Stimulated activated naive CD8-positive, alpha-beta T cell treated with anti-CD3 and anti-CD28 coated beads, Interleukin-15, Interleukin-2, amounts not matched to agents 100 ng/mL and 50 ng/mL, for 24 hours (primary cell): ENCODE data around the gene COX7A1.
"Not testable (repeated sequence)": the region's sequence is repeated elsewhere in the genome, so short reads cannot be mapped to it uniquely, and the experiment has no call there.

Experiments used
- H3K27ac Mint-ChIP-seq: one replicate; pipeline ENCODE4 v1.8.0; 2021; ENCODE audit warnings: mild to moderate bottlenecking, mixed read lengths
- H3K27me3 Mint-ChIP-seq: one replicate; pipeline ENCODE4 v1.8.0; 2021; ENCODE audit warnings: mixed read lengths
- H3K36me3 Mint-ChIP-seq: one replicate; pipeline ENCODE4 v1.8.0; 2021; ENCODE audit warnings: low read depth, mixed read lengths
- H3K4me1 Mint-ChIP-seq: one replicate; pipeline ENCODE4 v1.8.0; 2021; ENCODE audit warnings: low read depth, mixed read lengths
- H3K4me3 Mint-ChIP-seq: one replicate; pipeline ENCODE4 v1.8.0; 2021; ENCODE audit warnings: mild to moderate bottlenecking, mixed read lengths
- H3K9me3 Mint-ChIP-seq: one replicate; pipeline ENCODE4 v1.8.0; 2021; ENCODE audit warnings: mixed read lengths

COX7A1 gene

DNA sequence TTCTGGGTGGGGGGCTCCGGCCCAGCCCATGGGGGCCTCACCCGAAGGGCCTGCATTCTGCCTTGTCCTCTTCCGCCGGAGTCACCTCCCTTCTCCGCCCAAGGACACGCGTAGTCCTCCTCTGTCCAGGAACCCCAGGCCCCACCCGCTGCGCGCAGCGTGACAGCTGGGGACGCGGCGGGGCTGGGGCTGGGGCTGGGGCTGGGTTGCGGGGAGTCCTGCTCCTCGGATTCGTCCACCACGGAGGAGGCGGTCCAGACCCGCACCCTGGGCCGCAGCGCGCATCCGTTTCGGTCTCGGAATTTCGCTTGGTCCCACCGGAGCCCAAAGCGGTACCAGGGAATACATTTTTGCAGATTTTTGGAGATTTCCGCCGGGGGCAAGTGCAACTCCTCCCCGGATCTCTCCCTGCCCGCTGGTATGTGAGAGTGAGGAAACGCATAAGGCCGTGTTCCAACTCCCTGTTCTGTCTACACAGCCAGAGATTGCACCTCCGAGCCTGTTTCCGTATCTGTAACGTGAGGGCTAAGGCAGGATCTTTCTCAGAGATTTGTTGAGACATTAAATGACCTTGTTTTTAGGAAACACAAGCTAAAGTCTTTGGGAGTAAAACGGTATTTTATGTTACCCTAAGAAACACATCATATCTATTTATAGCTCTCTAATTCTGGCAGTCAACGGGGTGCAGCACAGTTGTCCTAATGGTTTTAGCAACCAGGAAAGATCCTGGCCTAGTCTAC lies at the start of gene COX7A1:
Gene COX7A1 (minus strand): TSS at position 96 of the 740 bp plus-strand sequence. CDS start 40 bp downstream, at position 56.
- Mint-ChIP-seq H3K9me3 (no peaks in the 10 kb centered on the region), H3K36me3 (peaks cover 27% of the 10 kb centered on the region), H3K27ac (no peak within 1 kb of the TSS), H3K4me3 (no peak within 1 kb of the TSS), H3K4me1 (no peaks in the 10 kb centered on the region), H3K27me3 (no peaks in the 10 kb centered on the region)

DNA sequence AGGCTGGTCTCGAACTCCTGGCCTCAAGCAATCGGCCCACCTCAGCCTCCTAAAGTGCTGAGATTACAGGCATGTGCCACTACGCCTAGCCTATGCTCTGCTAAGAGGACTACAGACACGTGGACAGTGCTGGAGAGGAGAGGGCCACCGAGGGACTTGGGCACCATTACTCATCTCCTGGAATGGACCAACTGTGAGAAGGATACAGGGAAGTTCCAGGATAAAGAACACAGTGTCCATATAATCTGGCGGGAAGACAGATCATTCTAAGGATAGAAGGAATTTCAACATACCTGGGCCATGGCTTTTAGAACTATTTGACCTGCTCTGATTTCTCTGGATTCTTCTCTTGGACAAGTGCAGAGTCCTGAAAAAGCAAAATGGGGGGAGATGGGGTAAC lies 49.4 kb upstream of the COX7A1 start:
- H3K4me1 Mint-ChIP-seq, result no peaks in the 10 kb centered on the region
- H3K27ac Mint-ChIP-seq, result no peak overlapping the region
- no peaks in the 10 kb centered on the region for H3K9me3 Mint-ChIP-seq
- H3K36me3 Mint-ChIP-seq, result peaks cover 4% of the 10 kb centered on the region
- H3K4me3 Mint-ChIP-seq, result no peak overlapping the region
- H3K27me3 Mint-ChIP-seq, result no peaks in the 10 kb centered on the region

DNA sequence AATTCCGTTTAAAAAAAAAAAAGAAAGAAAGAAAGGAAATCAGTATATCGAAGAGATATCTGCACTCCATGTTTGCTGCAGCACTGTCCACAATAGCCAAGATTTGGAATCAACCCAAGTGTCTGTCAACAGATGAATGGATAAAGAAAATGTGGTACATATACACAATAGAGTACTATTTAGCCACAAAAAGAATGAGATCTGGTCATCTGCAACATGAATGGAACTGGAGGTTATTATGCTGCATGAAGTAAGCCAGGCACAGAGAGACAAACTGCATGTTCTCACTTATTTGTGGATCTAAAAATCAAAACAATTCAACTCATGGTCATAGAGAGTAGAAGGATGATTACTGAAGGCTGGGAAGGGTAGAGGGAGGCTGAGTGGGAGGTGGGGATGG lies 45.9 kb upstream of the COX7A1 start:
- peaks cover 14% of the 10 kb centered on the region for H3K36me3 Mint-ChIP-seq
- H3K4me1 Mint-ChIP-seq, result no peaks in the 10 kb centered on the region
- H3K27ac Mint-ChIP-seq, result no peak overlapping the region
- H3K27me3 Mint-ChIP-seq, result no peaks in the 10 kb centered on the region
- H3K4me3 Mint-ChIP-seq, result no peak overlapping the region
- H3K9me3 Mint-ChIP-seq, result no peaks in the 10 kb centered on the region

DNA sequence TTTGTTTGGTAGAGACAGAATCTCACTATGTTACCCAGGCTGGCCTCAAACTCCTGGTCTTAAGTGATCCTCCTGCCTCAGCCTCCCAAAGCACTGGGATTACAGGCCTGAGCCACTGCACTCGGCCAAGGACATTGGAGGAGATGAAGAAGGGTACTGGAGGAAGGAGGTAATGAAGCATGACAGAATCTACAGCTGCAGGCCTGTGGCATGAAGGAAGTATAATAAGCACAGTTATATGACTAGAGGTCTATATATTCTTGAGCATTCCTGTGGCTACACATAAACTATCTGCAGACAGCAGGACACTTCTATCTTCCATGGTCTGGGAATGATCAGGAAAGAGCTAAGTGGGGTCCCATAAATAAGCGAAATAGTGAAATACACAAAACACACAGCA lies 44.0 kb upstream of the COX7A1 start:
- H3K4me1 Mint-ChIP-seq, result no peaks in the 10 kb centered on the region
- H3K27me3 Mint-ChIP-seq, result no peaks in the 10 kb centered on the region
- no peak overlapping the region for H3K27ac Mint-ChIP-seq
- no peaks in the 10 kb centered on the region for H3K9me3 Mint-ChIP-seq
- H3K4me3 Mint-ChIP-seq, result no peak overlapping the region
- H3K36me3 Mint-ChIP-seq, result peaks cover 20% of the 10 kb centered on the region

DNA sequence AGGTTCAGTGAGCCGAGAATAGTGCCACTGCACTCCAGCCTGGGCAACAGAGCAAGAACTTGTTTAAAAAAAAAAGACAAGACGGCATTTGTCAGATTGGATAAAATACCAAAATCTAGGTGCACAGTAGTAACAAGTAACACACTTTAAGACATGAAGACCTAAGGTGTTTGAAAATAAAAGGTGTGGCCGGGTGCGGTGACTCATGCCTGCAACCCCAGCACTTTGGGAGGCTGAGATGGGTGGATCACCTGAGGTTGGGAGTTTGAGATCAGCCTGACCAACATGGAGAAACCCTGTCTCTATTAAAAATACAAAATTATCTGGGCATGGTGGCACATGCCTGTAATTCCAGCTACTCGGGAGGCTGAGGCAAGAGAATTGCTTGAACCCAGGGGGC lies 34.5 kb upstream of the COX7A1 start:
- H3K4me3 Mint-ChIP-seq, H3K4me1 Mint-ChIP-seq, H3K9me3 Mint-ChIP-seq, H3K27ac Mint-ChIP-seq, H3K27me3 Mint-ChIP-seq: not testable (repeated sequence)
- peaks cover 20% of the 10 kb centered on the region for H3K36me3 Mint-ChIP-seq

DNA sequence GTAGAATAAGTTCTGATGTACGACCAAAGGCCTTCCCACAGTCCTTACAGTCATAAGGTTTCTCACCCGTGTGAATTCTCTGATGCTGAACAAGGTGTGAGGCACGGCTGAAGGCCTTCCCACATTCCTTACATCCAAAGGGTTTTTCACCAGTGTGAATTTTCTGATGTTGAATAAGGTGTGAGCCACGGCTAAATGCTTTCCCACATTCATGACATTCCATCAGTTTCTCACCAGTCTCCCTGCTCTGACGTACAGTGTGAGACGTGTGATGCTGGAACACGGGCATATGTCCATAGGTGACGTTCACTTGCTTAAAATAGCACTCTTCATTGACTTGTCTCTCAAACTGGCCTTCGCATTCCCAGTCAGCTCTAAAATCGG lies 31.0 kb upstream of the COX7A1 start:
- no peaks in the 10 kb centered on the region for H3K9me3 Mint-ChIP-seq
- H3K4me1 Mint-ChIP-seq, result no peaks in the 10 kb centered on the region
- peaks cover 16% of the 10 kb centered on the region for H3K36me3 Mint-ChIP-seq
- no peaks in the 10 kb centered on the region for H3K27me3 Mint-ChIP-seq
- H3K27ac Mint-ChIP-seq, result no peak overlapping the region
- no peak overlapping the region for H3K4me3 Mint-ChIP-seq

DNA sequence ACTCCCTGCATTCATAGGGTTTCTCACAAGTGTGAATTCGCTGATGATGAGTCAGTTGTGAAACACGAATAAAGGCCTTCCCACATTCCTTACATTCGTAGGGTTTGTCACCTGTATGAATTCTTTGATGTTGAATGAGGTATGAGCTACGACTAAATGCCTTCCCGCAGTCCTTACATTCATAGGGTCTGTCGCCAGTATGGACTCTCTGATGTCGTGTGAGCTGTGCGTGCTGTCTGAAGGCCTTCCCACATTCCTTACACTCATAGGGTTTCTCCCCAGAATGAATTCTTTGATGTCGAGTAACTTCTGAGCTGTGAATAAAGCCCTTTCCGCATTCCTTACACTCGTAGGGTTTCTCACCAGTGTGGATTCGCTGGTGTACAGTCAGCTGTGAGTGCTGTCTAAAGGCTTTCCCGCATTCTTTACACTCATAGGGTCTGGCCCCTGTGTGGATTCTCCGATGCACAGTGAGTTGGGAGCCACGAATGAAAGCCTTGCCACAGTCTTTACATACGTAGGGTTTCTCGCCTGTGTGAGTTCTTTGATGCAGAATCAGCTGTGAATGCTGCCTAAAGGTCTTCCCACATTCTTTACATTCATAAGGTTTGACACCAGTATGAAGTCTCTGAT lies 30.5 kb upstream of the COX7A1 start:
- H3K4me1 Mint-ChIP-seq, result no peaks in the 10 kb centered on the region

DNA sequence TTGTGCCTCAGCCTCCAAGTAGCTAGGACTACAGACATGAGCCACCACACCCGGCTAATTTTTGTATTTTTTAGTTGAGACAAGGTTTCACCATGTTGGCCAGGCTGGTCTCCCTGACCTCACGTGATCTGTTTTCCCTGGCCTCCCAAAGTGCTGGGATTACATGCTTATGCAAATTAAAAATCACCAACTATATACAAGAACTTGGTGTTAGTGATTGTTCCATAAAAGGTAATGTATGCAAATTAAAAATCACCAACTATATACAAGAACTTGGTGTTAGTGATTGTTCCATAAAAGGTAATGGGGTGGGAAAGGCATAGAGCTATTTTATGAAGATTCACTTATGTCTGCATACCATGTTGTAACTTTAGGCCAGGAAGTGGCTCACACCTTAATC lies 26.8 kb upstream of the COX7A1 start:
- H3K27me3 Mint-ChIP-seq, H3K27ac Mint-ChIP-seq, H3K4me3 Mint-ChIP-seq, H3K9me3 Mint-ChIP-seq, H3K4me1 Mint-ChIP-seq: not testable (repeated sequence)
- peaks cover 11% of the 10 kb centered on the region for H3K36me3 Mint-ChIP-seq

More for the DNA sequence above, 30.5 kb upstream of the COX7A1 start:
- Mint-ChIP-seq H3K4me3 (no peak overlapping the region), H3K27ac (no peak overlapping the region), H3K27me3 (no peaks in the 10 kb centered on the region), H3K36me3 (peaks cover 16% of the 10 kb centered on the region), H3K9me3 (no peaks in the 10 kb centered on the region)

DNA sequence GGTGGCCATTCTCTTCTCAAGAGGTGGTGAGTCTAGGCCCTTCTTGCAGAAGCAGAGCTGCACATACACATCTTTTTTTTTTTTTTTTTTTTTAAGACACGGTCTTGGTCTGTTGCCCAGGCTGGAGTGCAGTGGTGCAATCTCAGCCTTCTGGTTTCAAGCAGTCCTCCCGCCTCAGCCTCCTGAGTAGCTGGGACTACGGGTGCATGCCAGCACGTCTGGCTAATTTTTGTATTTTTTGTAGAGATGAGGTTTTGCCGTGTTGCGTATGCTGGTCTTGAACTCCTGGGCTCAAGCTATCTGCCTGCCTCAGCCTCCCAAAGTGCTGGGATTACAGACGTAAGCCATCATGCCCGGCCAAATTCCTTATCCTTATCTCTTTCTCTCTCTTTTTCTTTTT lies 21.6 kb upstream of the COX7A1 start:
- not testable (repeated sequence) for H3K27ac Mint-ChIP-seq, H3K27me3 Mint-ChIP-seq, H3K36me3 Mint-ChIP-seq, H3K4me3 Mint-ChIP-seq, H3K9me3 Mint-ChIP-seq
- H3K4me1 Mint-ChIP-seq, result peaks cover 10% of the 10 kb centered on the region

DNA sequence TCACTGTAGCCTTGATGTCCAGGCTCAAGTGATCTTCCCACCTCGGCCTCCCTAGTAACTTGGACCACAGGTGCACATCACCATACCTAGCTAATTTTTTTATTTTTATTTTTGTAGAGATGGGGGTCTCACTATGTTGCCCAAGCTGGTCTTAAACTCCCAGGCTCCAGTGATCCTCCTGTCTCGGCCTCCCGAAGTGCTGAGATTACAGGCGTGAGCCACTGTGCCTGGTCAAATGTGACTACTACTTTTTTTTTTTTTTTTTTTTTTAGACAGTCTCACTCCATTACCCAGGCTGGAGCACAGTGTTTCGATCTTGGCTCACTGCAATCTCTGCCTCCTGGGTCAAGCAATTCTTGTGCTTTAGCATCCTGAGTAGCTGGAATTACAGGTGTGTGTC lies 20.6 kb upstream of the COX7A1 start:
- Mint-ChIP-seq H3K36me3 (no peaks in the 10 kb centered on the region), H3K4me3 (no peak overlapping the region), H3K9me3 (no peaks in the 10 kb centered on the region), H3K27me3 (no peaks in the 10 kb centered on the region), H3K4me1 (peaks cover 10% of the 10 kb centered on the region), H3K27ac (no peak overlapping the region)

DNA sequence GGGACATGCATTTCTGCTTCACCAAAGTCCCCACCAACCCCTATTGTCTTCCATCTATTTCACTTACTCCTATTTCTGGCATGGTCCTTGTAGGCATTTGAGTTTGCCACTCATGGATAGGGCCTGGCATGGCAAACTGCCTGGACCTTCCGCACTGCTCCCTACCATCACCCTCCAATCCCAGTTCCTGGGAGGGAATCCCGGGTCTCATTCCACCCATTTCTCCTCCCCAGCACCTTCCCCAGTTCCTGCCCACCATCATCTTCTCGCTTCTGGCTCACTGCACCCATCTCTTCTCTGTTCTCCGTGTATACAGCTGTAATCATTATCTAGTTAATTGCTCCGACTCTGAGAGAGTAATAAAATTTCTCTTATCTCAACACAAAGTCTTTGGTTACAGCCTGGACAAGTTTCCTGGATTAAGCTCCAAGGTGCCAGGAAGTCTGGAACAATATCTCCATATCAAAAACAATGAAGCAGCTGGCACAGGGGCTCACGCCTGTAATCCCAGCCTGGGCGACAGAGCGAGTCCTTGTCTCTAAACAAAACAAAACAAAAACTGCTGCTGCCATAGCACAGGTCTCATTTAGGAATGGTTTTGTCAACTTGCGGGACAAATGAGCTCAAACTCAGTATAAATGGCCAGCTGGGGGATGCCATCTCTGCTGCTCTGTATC lies 17.0 kb upstream of the COX7A1 start:
- no peak overlapping the region for H3K4me3 Mint-ChIP-seq
- peaks cover 7% of the 10 kb centered on the region for H3K4me1 Mint-ChIP-seq
- no peaks in the 10 kb centered on the region for H3K36me3 Mint-ChIP-seq
- H3K9me3 Mint-ChIP-seq, result no peaks in the 10 kb centered on the region
- no peak overlapping the region for H3K27ac Mint-ChIP-seq
- H3K27me3 Mint-ChIP-seq, result no peaks in the 10 kb centered on the region

DNA sequence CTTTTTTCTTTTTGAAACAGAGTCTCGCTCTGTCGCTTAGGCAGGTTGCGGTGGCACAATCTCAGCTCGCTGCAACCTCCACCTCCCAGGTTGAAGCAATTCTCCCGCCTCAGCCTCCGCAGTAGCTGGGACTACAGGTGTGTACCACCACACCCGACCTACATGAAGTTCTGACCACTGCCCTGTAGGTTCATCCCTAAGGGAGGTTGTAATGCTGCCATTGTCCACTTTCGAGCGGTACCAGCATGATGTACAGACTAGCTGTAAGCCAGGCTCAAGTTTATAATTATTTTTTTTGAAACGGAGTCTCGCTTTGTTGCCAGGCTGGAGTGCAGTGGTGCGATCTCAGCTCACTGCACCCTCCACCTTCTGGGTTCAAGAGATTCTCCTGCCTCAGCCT lies 11.6 kb upstream of the COX7A1 start:
- H3K4me1 Mint-ChIP-seq, result no peaks in the 10 kb centered on the region
- no peaks in the 10 kb centered on the region for H3K27me3 Mint-ChIP-seq
- H3K4me3 Mint-ChIP-seq, result no peak overlapping the region
- H3K36me3 Mint-ChIP-seq, result no peaks in the 10 kb centered on the region
- H3K27ac Mint-ChIP-seq, result no peak overlapping the region
- no peaks in the 10 kb centered on the region for H3K9me3 Mint-ChIP-seq

DNA sequence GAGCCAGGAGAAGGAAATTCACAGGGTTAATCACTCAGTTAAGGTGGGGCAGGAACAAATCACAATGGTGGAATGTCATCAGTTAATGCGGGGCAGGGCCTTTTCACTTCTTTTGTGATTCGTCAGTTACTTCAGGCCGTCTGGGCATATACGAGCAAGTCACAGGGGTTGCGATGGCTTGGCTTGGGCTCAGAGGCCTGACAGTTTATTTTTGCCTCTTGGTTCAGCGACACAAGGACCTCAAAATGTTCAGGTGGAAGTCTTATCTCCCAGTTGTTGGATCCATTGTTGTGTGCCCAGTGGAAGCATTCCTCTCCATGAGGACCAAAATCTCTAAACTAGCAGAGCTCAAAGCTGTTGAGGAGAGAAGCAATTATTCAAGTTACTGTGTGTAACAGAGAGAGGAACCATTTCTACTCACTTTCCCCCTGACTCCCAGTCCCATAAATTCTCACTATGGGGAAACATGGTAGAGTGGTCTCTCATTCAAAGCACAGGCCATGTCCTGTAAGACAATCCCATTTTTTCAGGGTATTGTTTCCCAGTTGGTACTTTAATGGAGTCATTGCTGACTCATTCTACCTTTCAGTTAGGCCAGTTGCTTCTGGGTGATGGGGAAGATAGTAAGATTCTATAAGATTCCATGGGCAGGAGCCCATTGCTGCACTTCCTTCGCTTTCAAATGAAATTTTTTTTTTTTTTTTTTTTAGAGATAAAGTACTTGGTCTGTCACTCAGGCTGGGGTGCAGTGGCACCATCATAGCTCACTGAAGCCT lies 8.8 kb upstream of the COX7A1 start:
- Mint-ChIP-seq H3K4me1 (no peaks in the 10 kb centered on the region), H3K27ac (no peak overlapping the region), H3K9me3 (no peaks in the 10 kb centered on the region), H3K36me3 (no peaks in the 10 kb centered on the region), H3K27me3 (no peaks in the 10 kb centered on the region), H3K4me3 (no peak overlapping the region)

DNA sequence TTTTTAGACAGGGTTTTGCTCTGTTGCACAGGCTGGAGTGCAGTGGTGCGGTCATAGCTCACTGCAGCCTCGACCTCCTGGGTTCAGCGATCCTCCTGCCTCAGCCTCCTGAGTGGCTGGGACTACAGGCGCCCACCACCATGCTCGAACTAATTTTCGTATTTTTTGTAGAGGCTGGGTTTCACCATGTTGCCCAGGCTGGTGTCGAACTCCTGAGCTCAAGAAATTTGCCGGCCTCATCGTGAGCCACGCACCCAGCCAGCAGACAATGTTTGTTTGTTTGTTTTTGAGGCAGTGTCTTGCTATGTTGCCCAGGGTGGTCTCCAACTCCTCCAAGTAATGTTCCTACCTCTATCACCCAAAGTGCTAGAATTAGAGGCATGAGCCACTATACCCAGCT lies 879 bp upstream of the COX7A1 start:
- Mint-ChIP-seq H3K27me3 (no peaks in the 10 kb centered on the region), H3K27ac (no peak overlapping the region), H3K9me3 (no peaks in the 10 kb centered on the region), H3K4me1 (no peaks in the 10 kb centered on the region), H3K4me3 (no peak overlapping the region), H3K36me3 (peaks cover 23% of the 10 kb centered on the region)

DNA sequence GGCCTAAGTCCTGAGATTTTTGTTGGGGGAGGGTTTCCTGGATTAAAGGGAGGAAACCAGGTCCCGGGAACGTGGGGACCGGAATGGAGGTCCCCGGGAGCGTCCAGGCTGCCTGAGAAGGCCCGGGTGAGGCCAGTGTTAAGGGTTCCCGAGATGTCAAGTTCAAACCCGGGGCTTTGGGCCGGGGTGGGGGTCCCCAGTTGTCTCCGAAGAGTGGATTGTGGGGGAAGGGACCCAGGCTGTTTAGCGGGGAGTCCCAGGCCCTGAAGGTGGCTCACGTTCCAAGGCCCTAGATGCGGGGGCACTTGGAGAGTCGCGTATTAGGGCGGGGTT lies 262 bp downstream of the COX7A1 start:
- Mint-ChIP-seq H3K4me1 (no peaks in the 10 kb centered on the region), H3K27ac (no peak overlapping the region), H3K27me3 (no peaks in the 10 kb centered on the region), H3K9me3 (no peaks in the 10 kb centered on the region), H3K4me3 (no peak overlapping the region), H3K36me3 (peaks cover 31% of the 10 kb centered on the region)
